HEK293 (cell line): ENCODE data around the gene FAM177B.

Experiments used
- KLF16 ChIP-seq: fragments of 450-650 bp; formaldehyde crosslinking; IDR thresholded peaks from 2 replicates; pipeline ENCODE4 v1.5.1; 2017; ENCODE audit warnings: missing biosample characterization, missing genetic modification characterization
- KLF9 ChIP-seq: fragments of 450-650 bp; formaldehyde crosslinking; IDR thresholded peaks from 2 replicates; pipeline ENCODE4 v1.5.1; 2016; ENCODE audit warnings: missing biosample characterization, missing genetic modification characterization, low read depth
- YY1 ChIP-seq: fragments of 450-650 bp; formaldehyde crosslinking; IDR thresholded peaks from 2 replicates; pipeline ENCODE4 v1.5.1; 2018; ENCODE audit warnings: missing biosample characterization, missing genetic modification characterization
- ZNF239 ChIP-seq: fragments of 450-650 bp; formaldehyde crosslinking; IDR thresholded peaks from 2 replicates; pipeline ENCODE4 v1.5.1; 2016; ENCODE audit warnings: missing biosample characterization, missing genetic modification characterization
- ZNF501 ChIP-seq: fragments of 450-650 bp; formaldehyde crosslinking; IDR thresholded peaks from 2 replicates; pipeline ENCODE4 v1.5.1; 2016; ENCODE audit warnings: missing biosample characterization, missing genetic modification characterization
- ZNF530 ChIP-seq: fragments of 450-650 bp; formaldehyde crosslinking; IDR thresholded peaks from 2 replicates; pipeline ENCODE4 v1.5.1; 2016; ENCODE audit warnings: low read depth, missing biosample characterization, missing genetic modification characterization
- ZNF548 ChIP-seq: fragments of 450-650 bp; formaldehyde crosslinking; IDR thresholded peaks from 2 replicates; pipeline ENCODE4 v1.5.1; 2016; ENCODE audit warnings: missing biosample characterization, missing genetic modification characterization
- ZNF555 ChIP-seq: fragments of 450-650 bp; formaldehyde crosslinking; conservative IDR thresholded peaks from 2 replicates; pipeline ENCODE4 v1.5.1; 2017; ENCODE audit warnings: missing biosample characterization, mild to moderate bottlenecking, missing genetic modification characterization, inconsistent platforms
- ZNF768 ChIP-seq: fragments of 450-650 bp; formaldehyde crosslinking; IDR thresholded peaks from 2 replicates; pipeline ENCODE4 v1.5.1; 2018; ENCODE audit warnings: missing biosample characterization, mild to moderate bottlenecking, missing genetic modification characterization
- TF ChIP-seq, protein P1 (sequence below): fragments of 450-650 bp; formaldehyde crosslinking; IDR thresholded peaks from 2 replicates; pipeline ENCODE4 v1.5.1; 2016; ENCODE audit warnings: missing biosample characterization, missing genetic modification characterization
- TF ChIP-seq, protein P2 (sequence below): fragments of 450-650 bp; formaldehyde crosslinking; IDR thresholded peaks from 2 replicates; pipeline ENCODE4 v1.5.1; 2016; ENCODE audit warnings: missing biosample characterization, missing genetic modification characterization, borderline replicate concordance
- TF ChIP-seq, protein P3 (sequence below): fragments of 450-650 bp; formaldehyde crosslinking; IDR thresholded peaks from 2 replicates; pipeline ENCODE4 v1.5.1; 2016; ENCODE audit warnings: missing biosample characterization, missing genetic modification characterization
- TF ChIP-seq, protein P4 (sequence below): fragments of 450-650 bp; formaldehyde crosslinking; IDR thresholded peaks from 2 replicates; pipeline ENCODE4; 2016; ENCODE audit warnings: missing biosample characterization, missing genetic modification characterization
- TF ChIP-seq, protein P5 (sequence below): fragments of 450-650 bp; formaldehyde crosslinking; conservative IDR thresholded peaks from 2 replicates; pipeline ENCODE4 v1.5.1; 2016; ENCODE audit warnings: low read depth, missing biosample characterization, missing genetic modification characterization

DNA sequence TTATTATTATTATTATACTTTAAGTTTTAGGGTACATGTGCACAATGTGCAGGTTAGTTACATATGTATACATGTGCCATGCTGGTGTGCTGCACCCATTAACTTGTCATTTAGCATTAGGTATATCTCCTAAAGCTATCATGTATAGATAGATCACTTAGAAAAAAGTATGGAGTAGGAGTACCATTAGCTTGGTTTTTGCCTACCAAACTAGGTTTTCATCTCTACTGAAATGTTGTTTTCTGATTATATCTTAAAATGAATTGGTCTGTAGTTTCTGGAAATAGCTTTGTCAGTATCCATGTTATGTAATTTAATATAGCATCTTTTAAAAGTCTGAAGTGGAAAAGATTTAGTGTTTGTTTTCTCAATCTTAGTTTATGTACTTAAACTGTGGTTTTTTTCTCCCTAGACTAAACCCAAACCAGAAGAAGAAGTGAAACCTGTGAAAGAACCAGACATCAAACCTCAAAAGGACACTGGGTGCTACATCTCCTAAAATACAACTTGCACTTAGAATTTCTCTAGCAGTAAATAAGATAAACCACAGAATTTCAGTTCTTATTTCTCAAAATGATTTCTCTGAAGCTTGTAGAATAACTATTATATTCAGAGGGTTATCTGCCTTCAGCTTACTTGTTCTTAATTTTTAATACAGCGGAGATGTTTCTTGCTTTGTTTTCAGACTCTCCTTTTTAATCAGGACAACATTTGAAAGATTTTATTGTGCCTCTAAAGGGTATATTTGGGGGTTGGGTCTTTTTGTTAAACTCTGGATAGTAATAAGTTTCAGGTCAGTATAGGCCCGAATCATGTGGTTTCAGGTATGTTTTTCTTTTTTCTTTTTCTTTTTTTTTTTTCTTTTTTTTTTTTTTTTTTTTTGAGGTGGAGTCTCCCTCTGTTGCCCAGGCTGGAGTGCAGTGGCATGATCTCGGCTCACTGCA is 4.5 kb upstream of the FAM177B start:
- TF ChIP-seq, protein P1, sequence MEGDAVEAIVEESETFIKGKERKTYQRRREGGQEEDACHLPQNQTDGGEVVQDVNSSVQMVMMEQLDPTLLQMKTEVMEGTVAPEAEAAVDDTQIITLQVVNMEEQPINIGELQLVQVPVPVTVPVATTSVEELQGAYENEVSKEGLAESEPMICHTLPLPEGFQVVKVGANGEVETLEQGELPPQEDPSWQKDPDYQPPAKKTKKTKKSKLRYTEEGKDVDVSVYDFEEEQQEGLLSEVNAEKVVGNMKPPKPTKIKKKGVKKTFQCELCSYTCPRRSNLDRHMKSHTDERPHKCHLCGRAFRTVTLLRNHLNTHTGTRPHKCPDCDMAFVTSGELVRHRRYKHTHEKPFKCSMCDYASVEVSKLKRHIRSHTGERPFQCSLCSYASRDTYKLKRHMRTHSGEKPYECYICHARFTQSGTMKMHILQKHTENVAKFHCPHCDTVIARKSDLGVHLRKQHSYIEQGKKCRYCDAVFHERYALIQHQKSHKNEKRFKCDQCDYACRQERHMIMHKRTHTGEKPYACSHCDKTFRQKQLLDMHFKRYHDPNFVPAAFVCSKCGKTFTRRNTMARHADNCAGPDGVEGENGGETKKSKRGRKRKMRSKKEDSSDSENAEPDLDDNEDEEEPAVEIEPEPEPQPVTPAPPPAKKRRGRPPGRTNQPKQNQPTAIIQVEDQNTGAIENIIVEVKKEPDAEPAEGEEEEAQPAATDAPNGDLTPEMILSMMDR (tag by site-specific recombination) = no peak
- no peak for TF ChIP-seq YY1 (tag by site-specific recombination)
- no peak for TF ChIP-seq KLF16 (tag by site-specific recombination)
- TF ChIP-seq ZNF239 = no peak
- TF ChIP-seq, protein P2, sequence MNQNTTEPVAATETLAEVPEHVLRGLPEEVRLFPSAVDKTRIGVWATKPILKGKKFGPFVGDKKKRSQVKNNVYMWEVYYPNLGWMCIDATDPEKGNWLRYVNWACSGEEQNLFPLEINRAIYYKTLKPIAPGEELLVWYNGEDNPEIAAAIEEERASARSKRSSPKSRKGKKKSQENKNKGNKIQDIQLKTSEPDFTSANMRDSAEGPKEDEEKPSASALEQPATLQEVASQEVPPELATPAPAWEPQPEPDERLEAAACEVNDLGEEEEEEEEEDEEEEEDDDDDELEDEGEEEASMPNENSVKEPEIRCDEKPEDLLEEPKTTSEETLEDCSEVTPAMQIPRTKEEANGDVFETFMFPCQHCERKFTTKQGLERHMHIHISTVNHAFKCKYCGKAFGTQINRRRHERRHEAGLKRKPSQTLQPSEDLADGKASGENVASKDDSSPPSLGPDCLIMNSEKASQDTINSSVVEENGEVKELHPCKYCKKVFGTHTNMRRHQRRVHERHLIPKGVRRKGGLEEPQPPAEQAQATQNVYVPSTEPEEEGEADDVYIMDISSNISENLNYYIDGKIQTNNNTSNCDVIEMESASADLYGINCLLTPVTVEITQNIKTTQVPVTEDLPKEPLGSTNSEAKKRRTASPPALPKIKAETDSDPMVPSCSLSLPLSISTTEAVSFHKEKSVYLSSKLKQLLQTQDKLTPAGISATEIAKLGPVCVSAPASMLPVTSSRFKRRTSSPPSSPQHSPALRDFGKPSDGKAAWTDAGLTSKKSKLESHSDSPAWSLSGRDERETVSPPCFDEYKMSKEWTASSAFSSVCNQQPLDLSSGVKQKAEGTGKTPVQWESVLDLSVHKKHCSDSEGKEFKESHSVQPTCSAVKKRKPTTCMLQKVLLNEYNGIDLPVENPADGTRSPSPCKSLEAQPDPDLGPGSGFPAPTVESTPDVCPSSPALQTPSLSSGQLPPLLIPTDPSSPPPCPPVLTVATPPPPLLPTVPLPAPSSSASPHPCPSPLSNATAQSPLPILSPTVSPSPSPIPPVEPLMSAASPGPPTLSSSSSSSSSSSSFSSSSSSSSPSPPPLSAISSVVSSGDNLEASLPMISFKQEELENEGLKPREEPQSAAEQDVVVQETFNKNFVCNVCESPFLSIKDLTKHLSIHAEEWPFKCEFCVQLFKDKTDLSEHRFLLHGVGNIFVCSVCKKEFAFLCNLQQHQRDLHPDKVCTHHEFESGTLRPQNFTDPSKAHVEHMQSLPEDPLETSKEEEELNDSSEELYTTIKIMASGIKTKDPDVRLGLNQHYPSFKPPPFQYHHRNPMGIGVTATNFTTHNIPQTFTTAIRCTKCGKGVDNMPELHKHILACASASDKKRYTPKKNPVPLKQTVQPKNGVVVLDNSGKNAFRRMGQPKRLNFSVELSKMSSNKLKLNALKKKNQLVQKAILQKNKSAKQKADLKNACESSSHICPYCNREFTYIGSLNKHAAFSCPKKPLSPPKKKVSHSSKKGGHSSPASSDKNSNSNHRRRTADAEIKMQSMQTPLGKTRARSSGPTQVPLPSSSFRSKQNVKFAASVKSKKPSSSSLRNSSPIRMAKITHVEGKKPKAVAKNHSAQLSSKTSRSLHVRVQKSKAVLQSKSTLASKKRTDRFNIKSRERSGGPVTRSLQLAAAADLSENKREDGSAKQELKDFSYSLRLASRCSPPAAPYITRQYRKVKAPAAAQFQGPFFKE (tag by site-specific recombination) = no peak
- TF ChIP-seq, protein P3, sequence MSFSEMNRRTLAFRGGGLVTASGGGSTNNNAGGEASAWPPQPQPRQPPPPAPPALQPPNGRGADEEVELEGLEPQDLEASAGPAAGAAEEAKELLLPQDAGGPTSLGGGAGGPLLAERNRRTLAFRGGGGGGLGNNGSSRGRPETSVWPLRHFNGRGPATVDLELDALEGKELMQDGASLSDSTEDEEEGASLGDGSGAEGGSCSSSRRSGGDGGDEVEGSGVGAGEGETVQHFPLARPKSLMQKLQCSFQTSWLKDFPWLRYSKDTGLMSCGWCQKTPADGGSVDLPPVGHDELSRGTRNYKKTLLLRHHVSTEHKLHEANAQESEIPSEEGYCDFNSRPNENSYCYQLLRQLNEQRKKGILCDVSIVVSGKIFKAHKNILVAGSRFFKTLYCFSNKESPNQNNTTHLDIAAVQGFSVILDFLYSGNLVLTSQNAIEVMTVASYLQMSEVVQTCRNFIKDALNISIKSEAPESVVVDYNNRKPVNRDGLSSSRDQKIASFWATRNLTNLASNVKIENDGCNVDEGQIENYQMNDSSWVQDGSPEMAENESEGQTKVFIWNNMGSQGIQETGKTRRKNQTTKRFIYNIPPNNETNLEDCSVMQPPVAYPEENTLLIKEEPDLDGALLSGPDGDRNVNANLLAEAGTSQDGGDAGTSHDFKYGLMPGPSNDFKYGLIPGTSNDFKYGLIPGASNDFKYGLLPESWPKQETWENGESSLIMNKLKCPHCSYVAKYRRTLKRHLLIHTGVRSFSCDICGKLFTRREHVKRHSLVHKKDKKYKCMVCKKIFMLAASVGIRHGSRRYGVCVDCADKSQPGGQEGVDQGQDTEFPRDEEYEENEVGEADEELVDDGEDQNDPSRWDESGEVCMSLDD (tag by site-specific recombination) = no peak
- no peak for TF ChIP-seq ZNF530 (tag by site-specific recombination)
- TF ChIP-seq ZNF555 = no peak
- TF ChIP-seq, protein P4, sequence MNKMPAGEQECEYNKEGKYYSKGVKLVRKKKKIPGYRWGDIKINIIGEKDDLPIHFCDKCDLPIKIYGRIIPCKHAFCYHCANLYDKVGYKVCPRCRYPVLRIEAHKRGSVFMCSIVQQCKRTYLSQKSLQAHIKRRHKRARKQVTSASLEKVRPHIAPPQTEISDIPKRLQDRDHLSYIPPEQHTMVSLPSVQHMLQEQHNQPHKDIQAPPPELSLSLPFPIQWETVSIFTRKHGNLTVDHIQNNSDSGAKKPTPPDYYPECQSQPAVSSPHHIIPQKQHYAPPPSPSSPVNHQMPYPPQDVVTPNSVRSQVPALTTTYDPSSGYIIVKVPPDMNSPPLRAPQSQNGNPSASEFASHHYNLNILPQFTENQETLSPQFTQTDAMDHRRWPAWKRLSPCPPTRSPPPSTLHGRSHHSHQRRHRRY (tag by site-specific recombination) = no peak
- no peak for TF ChIP-seq KLF9 (tag by site-specific recombination)
- no peak for TF ChIP-seq ZNF768 (tag by site-specific recombination)
- no peak for TF ChIP-seq ZNF501 (tag by site-specific recombination)
- TF ChIP-seq, protein P5, sequence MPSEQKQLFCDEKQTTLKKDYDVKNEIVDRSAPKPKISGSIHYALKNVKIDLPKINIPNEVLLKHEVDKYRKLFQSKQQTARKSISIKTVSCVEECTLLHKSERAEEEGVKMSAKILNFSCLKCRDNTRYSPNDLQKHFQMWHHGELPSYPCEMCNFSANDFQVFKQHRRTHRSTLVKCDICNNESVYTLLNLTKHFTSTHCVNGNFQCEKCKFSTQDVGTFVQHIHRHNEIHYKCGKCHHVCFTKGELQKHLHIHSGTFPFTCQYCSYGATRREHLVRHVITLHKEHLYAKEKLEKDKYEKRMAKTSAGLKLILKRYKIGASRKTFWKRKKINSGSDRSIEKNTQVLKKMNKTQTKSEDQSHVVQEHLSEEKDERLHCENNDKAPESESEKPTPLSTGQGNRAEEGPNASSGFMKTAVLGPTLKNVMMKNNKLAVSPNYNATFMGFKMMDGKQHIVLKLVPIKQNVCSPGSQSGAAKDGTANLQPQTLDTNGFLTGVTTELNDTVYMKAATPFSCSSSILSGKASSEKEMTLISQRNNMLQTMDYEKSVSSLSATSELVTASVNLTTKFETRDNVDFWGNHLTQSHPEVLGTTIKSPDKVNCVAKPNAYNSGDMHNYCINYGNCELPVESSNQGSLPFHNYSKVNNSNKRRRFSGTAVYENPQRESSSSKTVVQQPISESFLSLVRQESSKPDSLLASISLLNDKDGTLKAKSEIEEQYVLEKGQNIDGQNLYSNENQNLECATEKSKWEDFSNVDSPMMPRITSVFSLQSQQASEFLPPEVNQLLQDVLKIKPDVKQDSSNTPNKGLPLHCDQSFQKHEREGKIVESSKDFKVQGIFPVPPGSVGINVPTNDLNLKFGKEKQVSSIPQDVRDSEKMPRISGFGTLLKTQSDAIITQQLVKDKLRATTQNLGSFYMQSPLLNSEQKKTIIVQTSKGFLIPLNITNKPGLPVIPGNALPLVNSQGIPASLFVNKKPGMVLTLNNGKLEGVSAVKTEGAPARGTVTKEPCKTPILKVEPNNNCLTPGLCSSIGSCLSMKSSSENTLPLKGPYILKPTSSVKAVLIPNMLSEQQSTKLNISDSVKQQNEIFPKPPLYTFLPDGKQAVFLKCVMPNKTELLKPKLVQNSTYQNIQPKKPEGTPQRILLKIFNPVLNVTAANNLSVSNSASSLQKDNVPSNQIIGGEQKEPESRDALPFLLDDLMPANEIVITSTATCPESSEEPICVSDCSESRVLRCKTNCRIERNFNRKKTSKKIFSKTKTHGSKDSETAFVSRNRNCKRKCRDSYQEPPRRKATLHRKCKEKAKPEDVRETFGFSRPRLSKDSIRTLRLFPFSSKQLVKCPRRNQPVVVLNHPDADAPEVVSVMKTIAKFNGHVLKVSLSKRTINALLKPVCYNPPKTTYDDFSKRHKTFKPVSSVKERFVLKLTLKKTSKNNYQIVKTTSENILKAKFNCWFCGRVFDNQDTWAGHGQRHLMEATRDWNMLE (tag by site-specific recombination) = no peak
- no peak for TF ChIP-seq ZNF548 (tag by site-specific recombination)
